Spleen (tissue), 11 donors: ENCODE measurements around the gene BTBD2. TPM values are rescaled to one million over a fixed set of nuclear protein-coding genes. Genes with fewer than 3 reads are reported as not detected.
A peak's percentile ranks its signal among the peaks of the same experiment; 100 is the strongest.

Experiments used
- DNase-seq: peaks from one replicate; pipeline ENCODE4 v3.0.0-alpha.2; 2020
- H3K27ac ChIP-seq, 8 donors: fragments of 200-600 bp; sonication (generic) in 7 of 8; 1 replicate in 4 of 8; 2 replicates in 4 of 8; pipeline versions ENCODE4 v1.5.0 to v1.8.0; 2016 to 2021; ENCODE audit warnings: inconsistent platforms in 4 of 8, mild to moderate bottlenecking in 4 of 8, moderate library complexity in 1 of 8
- H3K27me3 ChIP-seq, 7 donors: fragments of 200-600 bp; sonication (generic) in 6 of 7; replicated peaks in 1 of 7; 1 replicate in 4 of 7; 2 replicates in 3 of 7; pipeline versions ENCODE4 v1.5.0 to v1.8.0; 2016 to 2021; ENCODE audit warnings: inconsistent platforms in 3 of 7, mild to moderate bottlenecking in 1 of 7
- H3K36me3 ChIP-seq, 6 donors: fragments of 200-600 bp; sonication (generic) in 5 of 6; 1 replicate in 4 of 6; 2 replicates in 2 of 6; pipeline versions ENCODE4 v1.5.0 to v1.8.0; 2016 to 2021; ENCODE audit warnings: inconsistent platforms in 2 of 6
- H3K4me1 ChIP-seq, 6 donors: fragments of 200-600 bp; sonication (generic) in 5 of 6; 1 replicate in 3 of 6; 2 replicates in 3 of 6; pipeline versions ENCODE4 v1.5.0 to v1.8.0; 2016 to 2021; ENCODE audit warnings: inconsistent platforms in 3 of 6
- H3K4me3 ChIP-seq, 8 donors: fragments of 200-600 bp; sonication (generic) in 7 of 8; 1 replicate in 4 of 8; 2 replicates in 4 of 8; pipeline versions ENCODE4 v1.5.0 to v1.8.0; 2016 to 2021; ENCODE audit warnings: inconsistent platforms in 4 of 8, mild to moderate bottlenecking in 4 of 8, moderate library complexity in 2 of 8
- H3K9me3 ChIP-seq, 8 donors: fragments of 200-600 bp; sonication (generic) in 7 of 8; 1 replicate in 4 of 8; 2 replicates in 4 of 8; pipeline versions ENCODE4 v1.5.0 to v1.8.0; 2016 to 2021; ENCODE audit warnings: inconsistent platforms in 4 of 8
- POLR2A ChIP-seq, 3 donors: fragments of 450-650 bp; IDR thresholded peaks; one replicate each; pipeline ENCODE4 v1.5.1; 2017; ENCODE audit warnings: antibody characterized with exemption in 3 of 3, mild to moderate bottlenecking in 1 of 3
- POLR2AphosphoS5 ChIP-seq, 3 donors: sonication (generic); formaldehyde crosslinking; IDR thresholded peaks; one replicate each; pipeline ENCODE4 v1.5.1; 2017; ENCODE audit warnings: antibody characterized with exemption in 3 of 3
- WGBS, 5 donors: extraction: QIAGEN DNeasy Blood & Tissue Kit in 3 of 5; methylation state at CpG; one replicate each; pipeline versions ENCODE4 v1.1.5 to v1.1.7; 2013 to 2018; 5-methylcytosine and 5-hydroxymethylcytosine counted together
- intact Hi-C: fragments of 100-400 bp; cut with DNase I; formaldehyde crosslinking; loops from one replicate; pipeline ENCODE4 v1.15.0; 2023; ENCODE audit warnings: low total_unique reads
- polyA plus RNA-seq, 3 donors: library from polyadenylated mRNA; stranded (reverse); fragments of 200-250 nt; gene quantifications; one replicate each; pipeline ENCODE4 v1.2.1, GENCODE V29; 2013
- total RNA-seq, 7 donors: library from RNA; depleted of rRNA in 3 of 7; stranded (reverse); fragments of >200 nt in 3 of 7; fragmentation: NEBNext Ultra II Directional in 4 of 7; extraction: Animal tissue kit (Norgen Biotek cat#: 25700) in 4 of 7; gene quantifications; one replicate each; pipeline versions ENCODE4 v1.1.0 to v1.2.1, GENCODE V29; 2016 to 2021
- TF ChIP-seq, protein P1 (sequence below), 11 experiments: fragments of 200-600 bp in 7 of 11; fragments of 450-650 bp in 4 of 11; sonication (generic) in 4 of 11; IDR thresholded peaks in 8 of 11; conservative IDR thresholded peaks in 3 of 11; 1 replicate in 7 of 11; 2 replicates in 4 of 11; pipeline versions ENCODE4 v1.4.0 to v1.8.0; 2016 to 2021; ENCODE audit warnings: antibody characterized with exemption in 11 of 11, inconsistent platforms in 4 of 11, mild to moderate bottlenecking in 1 of 11
- donor health status: healthy with polysubstance abuse.
- donor health status: DM: no; HTN: no; CAD: no; lungs with moderate emphysema.
- donor health status: DM: no; HTN: no; CAD: no.
- donor health status: Bipolar disorder and iron deficiency.
- donor health status: healthy.
- donor health status: DM: no; HTN: no; CAD: no.
- donor health status: DM: yes; HTN: yes; CAD: no.

BTBD2 gene
- total and polyA plus RNA-seq, 10 donors, result 29.1 to 77.1 (median 57.1) TPM

DNA sequence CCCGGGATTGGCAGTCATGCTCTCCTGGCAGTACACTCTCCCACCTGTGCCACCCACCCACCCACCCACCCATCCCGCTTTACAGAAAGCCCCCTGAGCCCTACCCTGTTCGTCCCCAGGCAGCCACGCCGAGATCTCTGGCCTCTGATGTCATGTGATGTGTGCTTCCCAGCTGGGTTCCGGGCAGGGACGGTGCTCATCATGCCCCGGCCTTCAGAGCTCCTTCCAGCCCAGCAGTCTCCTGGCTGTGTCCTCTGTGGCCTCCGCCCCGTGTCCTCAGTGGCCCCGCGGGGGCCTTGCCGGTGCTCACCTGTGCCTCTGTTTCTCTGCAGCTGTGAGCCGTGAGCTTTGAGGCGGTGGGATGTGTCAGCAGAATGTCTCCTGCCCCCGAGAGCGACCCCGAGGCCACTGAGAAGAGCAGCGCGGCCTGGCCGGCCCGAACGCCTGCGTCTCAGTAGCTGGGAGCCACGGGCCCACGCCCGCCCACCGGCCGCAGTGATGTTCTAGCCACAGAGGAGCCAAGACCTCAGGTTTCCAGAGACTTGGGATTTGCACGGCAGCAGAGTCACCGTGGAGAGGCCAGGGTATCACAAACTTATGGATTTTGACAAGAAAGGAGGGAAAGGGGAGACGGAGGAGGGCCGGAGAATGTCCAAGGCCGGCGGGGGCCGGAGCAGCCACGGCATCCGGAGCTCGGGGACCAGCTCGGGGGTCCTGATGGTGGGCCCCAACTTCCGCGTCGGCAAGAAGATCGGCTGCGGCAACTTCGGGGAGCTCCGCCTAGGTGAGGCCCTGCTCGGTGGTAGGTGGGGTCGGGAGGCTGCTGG, 46.1 kb downstream of the BTBD2 start:
- no peaks in the 10 kb centered on the region for H3K27me3 ChIP-seq
- intact Hi-C loops, result no loop called here
- H3K27ac ChIP-seq, result no peak overlapping the region
- DNase-seq, result no peak
- H3K9me3 ChIP-seq, result no peaks in the 10 kb centered on the region
- WGBS, 5 donors, result 92 to 96% (median 95%) methylated on average over 39 to 49 of the region's 49 CpGs
- peaks cover 0 to 45% (median 2%) of the 10 kb centered on the region in 6 donors for H3K4me1 ChIP-seq
- H3K36me3 ChIP-seq, result peaks cover 0 to 89% (median 26%) of the 10 kb centered on the region in 6 donors
- TF ChIP-seq POLR2A (IDR thresholded peaks at IDR 0.05) (no peak), POLR2AphosphoS5 (IDR thresholded peaks at IDR 0.05) (no peak)
- TF ChIP-seq, protein P1, sequence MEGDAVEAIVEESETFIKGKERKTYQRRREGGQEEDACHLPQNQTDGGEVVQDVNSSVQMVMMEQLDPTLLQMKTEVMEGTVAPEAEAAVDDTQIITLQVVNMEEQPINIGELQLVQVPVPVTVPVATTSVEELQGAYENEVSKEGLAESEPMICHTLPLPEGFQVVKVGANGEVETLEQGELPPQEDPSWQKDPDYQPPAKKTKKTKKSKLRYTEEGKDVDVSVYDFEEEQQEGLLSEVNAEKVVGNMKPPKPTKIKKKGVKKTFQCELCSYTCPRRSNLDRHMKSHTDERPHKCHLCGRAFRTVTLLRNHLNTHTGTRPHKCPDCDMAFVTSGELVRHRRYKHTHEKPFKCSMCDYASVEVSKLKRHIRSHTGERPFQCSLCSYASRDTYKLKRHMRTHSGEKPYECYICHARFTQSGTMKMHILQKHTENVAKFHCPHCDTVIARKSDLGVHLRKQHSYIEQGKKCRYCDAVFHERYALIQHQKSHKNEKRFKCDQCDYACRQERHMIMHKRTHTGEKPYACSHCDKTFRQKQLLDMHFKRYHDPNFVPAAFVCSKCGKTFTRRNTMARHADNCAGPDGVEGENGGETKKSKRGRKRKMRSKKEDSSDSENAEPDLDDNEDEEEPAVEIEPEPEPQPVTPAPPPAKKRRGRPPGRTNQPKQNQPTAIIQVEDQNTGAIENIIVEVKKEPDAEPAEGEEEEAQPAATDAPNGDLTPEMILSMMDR (IDR thresholded peaks at IDR 0.05 in 8 of 11, conservative IDR thresholded peaks at IDR 0.05 in 3 of 11), result no peak
- H3K4me3 ChIP-seq, result no peak overlapping the region

DNA sequence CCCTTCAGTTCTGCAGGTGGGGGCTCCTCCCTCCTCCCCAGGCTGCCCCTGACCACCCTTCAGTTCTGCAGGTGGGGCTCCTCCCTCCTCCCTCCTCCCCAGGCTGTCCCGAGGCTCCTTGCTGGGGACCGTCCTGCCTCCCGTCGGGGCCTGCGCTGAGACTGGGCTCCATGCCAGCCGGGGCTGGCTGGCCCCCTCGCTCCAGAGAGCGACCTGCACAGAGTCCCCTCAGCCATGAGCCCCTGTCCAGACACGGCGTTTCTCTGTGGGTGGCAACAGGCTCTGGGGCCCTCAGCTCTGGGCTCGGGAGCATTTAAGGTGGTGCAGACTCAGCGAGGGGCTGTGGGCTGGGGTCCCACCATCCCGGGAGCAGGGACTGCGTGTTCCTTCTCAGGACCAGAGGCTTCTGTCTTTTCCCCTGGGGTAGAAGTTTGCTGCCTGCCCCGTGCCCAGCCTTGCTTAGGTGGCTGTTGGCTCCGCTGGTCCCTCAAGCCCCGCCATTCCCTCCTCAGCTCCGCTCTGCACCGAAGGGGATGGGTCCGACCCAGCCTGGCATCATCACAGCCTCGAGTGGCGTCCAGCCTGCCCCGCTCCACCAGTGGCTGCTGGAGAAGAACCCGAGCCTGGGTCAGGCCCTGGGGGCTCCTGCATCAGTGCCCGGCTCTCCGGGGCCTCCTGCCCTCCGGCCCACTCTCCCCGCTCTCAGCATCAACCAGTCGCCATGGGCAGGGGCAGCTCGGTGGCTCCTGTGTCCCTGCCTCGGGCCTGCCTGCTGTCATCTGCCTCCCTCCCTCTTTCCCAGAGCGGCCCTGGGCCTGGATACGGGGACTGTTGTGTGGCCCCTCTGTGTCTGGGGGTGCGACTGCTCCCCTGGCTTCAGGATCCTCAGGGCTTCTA, 47.0 kb downstream of the BTBD2 start:
- no peak for DNase-seq
- no peak overlapping the region for H3K4me3 ChIP-seq
- intact Hi-C loops, result no loop called here
- H3K27ac ChIP-seq, result no peak overlapping the region
- H3K4me1 ChIP-seq, result peaks cover 0 to 45% (median 2%) of the 10 kb centered on the region in 6 donors
- peak in 1 of 3 donors; percentile 18 for TF ChIP-seq POLR2AphosphoS5 (IDR thresholded peaks at IDR 0.05)
- TF ChIP-seq POLR2A (IDR thresholded peaks at IDR 0.05), result no peak
- H3K36me3 ChIP-seq, result peaks cover 0 to 88% (median 22%) of the 10 kb centered on the region in 6 donors
- 87 to 93% (median 89%) methylated on average over 23 to 34 of the region's 34 CpGs for WGBS, 5 donors
- no peaks in the 10 kb centered on the region for H3K27me3 ChIP-seq
- H3K9me3 ChIP-seq, result no peaks in the 10 kb centered on the region

DNA sequence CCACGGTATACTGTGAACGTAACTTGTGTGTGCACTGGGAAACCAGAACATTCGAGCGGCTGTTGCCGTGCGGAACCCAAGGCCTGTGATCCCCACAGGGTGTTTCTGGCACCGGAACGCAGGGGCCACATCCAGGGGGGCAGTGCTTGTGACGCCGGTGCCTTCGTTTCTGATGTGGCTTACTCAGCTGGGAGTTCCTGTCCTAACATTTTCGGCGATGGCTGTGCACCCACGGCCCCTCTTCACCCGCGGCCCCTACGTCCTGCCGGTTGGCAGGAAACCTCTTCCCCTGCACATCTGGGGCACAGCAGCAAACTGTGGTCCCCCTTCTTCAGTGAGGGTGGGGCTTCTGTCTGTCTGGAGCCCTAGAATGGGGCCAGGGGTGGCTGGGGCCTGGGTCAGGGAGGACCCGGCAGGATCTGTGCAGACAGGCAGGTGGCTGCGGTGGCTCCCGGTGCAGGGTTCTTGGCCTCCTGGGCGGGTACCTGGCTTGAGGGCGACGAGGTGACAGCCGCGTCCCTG, 48.4 kb downstream of the BTBD2 start:
- TF ChIP-seq POLR2A (IDR thresholded peaks at IDR 0.05) (no peak), POLR2AphosphoS5 (IDR thresholded peaks at IDR 0.05) (peak in 1 of 3 donors; percentile 63)
- TF ChIP-seq, protein P1 (IDR thresholded peaks at IDR 0.05 in 8 of 11, conservative IDR thresholded peaks at IDR 0.05 in 3 of 11), result no peak
- Histone ChIP-seq H3K36me3 (peaks cover 0 to 88% (median 30%) of the 10 kb centered on the region in 6 donors), H3K9me3 (no peaks in the 10 kb centered on the region), H3K27ac (peak overlapping the region in 2 of 8 donors; percentile 32 to 56), H3K4me1 (peaks cover 0 to 41% (median 3%) of the 10 kb centered on the region in 6 donors), H3K4me3 (no peak overlapping the region), H3K27me3 (no peaks in the 10 kb centered on the region)
- DNase-seq, result no peak
- WGBS, 5 donors, result 57 to 88% (median 69%) methylated on average over 9 to 26 of the region's 26 CpGs
- intact Hi-C loops, result no loop called here

DNA sequence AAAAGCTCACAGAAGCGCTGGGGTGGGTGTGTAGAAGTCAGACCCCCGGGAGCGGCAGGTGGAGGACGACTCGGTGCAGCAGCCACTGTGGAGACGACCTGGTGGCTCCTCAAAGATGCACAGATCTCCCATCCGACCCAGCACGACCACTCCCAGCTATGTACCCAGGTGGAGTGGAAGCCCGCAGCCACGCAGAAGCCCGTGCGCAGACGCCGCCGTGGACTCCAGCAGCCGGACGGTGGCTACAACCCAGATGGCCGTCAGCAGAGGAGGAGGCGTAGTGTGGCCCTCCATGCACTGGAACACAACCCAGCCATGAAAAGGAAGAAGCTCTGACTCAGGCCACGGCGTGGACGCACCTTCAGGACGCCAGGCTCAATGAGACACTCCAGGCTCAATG, 52.8 kb downstream of the BTBD2 start:
- Histone ChIP-seq H3K4me3 (no peak overlapping the region), H3K27me3 (no peaks in the 10 kb centered on the region), H3K27ac (no peak overlapping the region), H3K36me3 (peaks cover 0 to 81% (median 10%) of the 10 kb centered on the region in 6 donors), H3K4me1 (peaks cover 0 to 52% (median 16%) of the 10 kb centered on the region in 6 donors), H3K9me3 (no peaks in the 10 kb centered on the region)
- no peak for DNase-seq
- TF ChIP-seq POLR2AphosphoS5 (IDR thresholded peaks at IDR 0.05), result peak in 1 of 3 donors; percentile 57
- TF ChIP-seq POLR2A (IDR thresholded peaks at IDR 0.05), result no peak
- TF ChIP-seq, protein P1 (IDR thresholded peaks at IDR 0.05 in 8 of 11, conservative IDR thresholded peaks at IDR 0.05 in 3 of 11), result no peak
- 94 to 96% (median 95%) methylated on average over 18 to 23 of the region's 23 CpGs for WGBS, 5 donors
- intact Hi-C loops, result no loop called here
